ENCODE data around the gene USP26. TPM values are rescaled to one million over a fixed set of nuclear protein-coding genes. Genes with fewer than 3 reads are reported as not detected.
"Not testable (repeated sequence)": the region's sequence is repeated elsewhere in the genome, so short reads cannot be mapped to it uniquely, and the experiment has no call there.

Gene USP26, protein sequence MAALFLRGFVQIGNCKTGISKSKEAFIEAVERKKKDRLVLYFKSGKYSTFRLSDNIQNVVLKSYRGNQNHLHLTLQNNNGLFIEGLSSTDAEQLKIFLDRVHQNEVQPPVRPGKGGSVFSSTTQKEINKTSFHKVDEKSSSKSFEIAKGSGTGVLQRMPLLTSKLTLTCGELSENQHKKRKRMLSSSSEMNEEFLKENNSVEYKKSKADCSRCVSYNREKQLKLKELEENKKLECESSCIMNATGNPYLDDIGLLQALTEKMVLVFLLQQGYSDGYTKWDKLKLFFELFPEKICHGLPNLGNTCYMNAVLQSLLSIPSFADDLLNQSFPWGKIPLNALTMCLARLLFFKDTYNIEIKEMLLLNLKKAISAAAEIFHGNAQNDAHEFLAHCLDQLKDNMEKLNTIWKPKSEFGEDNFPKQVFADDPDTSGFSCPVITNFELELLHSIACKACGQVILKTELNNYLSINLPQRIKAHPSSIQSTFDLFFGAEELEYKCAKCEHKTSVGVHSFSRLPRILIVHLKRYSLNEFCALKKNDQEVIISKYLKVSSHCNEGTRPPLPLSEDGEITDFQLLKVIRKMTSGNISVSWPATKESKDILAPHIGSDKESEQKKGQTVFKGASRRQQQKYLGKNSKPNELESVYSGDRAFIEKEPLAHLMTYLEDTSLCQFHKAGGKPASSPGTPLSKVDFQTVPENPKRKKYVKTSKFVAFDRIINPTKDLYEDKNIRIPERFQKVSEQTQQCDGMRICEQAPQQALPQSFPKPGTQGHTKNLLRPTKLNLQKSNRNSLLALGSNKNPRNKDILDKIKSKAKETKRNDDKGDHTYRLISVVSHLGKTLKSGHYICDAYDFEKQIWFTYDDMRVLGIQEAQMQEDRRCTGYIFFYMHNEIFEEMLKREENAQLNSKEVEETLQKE
- total RNA-seq = not detected in 2 replicates

DNA sequence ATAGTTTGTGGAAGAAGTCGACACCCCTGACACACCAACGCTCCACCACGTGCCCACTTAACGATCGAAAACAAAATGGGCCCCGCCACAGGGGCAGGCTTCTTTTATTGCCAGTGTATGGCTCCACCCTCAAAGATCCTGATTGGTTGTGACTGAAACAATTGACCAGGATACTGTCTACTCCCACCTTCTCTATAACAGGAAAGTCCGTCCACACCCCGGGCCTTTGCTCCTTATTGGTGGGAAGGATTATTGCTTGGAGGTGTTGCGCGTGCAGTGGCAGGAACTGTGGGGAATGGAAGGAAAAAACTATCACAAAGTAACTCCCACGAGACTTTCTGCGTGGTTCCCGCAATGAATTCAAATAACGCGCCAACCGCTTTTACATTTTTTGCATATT, at the start of gene USP26:
USP26 (minus strand) TSS at position 79 of the 400 bp plus-strand sequence. CDS start 68,889 bp downstream, outside the sequence.
- DNase-seq (ENCODE audit: low read depth in 2 of 2) = no peak

DNA sequence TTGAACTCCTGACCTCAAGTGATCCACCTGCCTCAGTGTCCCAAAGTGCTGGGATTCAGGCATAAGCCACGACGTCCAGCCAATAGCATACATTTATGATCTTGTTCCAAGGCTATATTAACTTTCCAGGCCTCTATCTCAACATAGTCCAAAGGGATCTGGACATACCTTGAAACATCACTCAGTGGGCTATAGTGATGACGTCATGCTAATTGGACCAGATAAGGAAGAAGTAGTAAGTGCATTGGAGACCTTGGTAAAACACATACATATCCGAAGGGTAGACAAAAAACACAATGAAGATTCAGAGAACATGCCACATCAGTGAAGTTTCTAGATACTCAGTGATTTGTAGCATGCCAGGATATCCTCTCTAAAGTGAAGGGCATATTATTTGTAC, 37.4 kb upstream of the USP26 start:
- DNase-seq (ENCODE audit: low read depth in 2 of 2) = no peak

- no peak for DNase-seq (ENCODE audit: low read depth in 2 of 2)
Observed at GRCh38 chrX:133120406-133120805, 23.5 kb upstream of the USP26 start.

GRCh38 chrX:133094098-133094731, 2.7 kb downstream of the USP26 start:
- no peak for DNase-seq (ENCODE audit: low read depth in 2 of 2)

GRCh38 chrX:133090236-133090809, 6.6 kb downstream of the USP26 start:
- no peak for DNase-seq (ENCODE audit: low read depth in 2 of 2)

DNA sequence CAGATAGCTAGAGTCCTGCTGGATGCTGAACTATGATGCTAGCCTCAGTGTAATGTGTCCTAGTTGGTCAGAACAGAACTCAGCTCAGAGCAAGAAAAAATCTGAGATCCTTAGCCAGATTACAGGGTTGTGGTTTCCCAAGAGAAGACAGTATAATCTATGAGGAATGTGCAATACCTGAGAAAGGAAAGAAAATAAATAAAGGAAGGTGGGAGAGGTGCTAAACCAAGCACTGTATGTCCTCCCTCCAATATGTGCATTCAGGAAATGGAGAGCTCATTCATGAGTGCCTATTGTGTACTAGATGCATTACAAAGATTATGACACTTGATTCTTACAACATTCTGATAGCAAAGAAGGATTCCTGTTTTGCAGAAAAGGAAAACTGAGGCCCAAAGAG, 7.5 kb downstream of the USP26 start:
- DNase-seq (ENCODE audit: low read depth in 2 of 2) = no peak

DNA sequence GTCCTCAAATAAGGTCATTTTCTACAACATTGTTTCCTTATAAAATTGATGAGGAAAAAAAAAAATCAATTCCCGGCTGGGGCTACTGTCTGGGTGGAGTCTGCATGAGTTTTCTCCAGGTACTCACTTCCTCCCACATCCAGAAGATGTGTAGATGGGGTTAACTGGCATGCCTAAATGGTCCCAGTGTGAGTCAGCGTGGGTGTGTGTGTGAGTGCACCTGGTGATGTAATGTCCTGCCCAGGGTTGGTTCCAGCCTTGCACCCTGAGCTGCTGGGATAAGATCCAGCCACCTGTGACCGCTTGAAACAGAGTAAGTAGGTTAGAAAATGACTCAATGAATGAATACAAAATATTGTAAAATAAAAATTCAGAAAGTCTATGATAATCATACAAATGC, 11.1 kb downstream of the USP26 start:
- DNase-seq (ENCODE audit: low read depth in 2 of 2) = no peak

DNA sequence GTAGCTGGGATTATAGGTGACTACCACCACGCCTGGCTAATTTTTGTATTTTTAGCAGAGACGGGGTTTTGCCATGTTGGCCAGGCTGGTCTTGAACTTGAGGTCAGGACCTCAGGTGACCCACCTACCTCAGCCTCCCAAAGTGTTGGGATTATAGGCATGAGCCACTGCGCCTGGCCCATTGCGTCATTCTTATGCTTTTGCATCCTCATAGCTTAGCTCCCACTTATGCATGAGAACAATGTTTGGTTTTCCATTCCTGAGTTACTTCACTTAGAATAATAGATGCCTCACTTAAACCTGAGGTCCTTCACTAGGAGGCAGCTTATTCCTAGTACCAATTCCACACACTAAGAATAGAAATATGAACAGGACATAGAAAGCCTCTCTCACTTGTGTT, 11.9 kb downstream of the USP26 start:
- DNase-seq (ENCODE audit: low read depth in 2 of 2) = not testable (repeated sequence)

DNA sequence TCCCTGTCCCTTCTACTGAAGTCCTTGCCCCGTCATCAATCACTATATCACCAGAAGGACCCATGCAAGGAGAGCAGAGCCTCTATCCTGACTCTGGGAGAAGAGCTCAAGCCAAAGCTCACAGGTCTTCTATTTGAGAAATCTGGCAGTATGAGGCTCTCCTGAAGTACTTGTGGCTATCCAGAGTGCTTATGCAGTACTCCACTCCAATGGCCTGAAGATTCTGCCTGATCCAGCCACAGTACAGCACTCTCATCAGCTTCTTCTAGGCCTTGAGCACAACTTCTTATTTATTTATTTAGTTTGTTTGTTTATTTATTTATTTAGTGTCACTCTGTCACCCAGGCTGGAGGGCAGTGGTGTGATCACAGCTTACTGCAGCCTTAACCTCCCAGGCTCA, 13.0 kb downstream of the USP26 start:
- no peak for DNase-seq (ENCODE audit: low read depth in 2 of 2)

DNA sequence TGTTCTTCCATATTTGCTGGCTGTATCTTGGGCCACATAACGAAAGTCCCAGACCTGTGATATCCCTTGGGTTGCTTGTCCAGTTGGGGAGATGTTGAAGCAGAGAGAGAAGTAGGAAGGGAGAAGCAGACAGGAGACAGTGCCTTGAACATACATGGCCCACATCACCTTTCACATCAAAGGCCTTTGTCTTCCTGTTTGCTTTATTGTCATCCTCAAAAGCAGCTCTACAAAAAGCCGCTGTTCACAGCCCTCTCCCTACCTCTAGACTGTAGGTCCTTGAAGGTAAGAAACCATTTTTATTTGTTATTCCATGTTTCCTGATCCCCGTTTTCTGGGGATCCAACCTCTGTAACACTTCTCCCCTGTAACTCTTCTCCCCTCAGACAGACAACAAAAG, 14.9 kb downstream of the USP26 start:
- no peak for DNase-seq (ENCODE audit: low read depth in 2 of 2)

GRCh38 chrX:133077856-133078255, 19.1 kb downstream of the USP26 start:
- DNase-seq (ENCODE audit: low read depth in 2 of 2) = not testable (repeated sequence)

- DNase-seq (ENCODE audit: low read depth in 2 of 2) = no peak
Observed at GRCh38 chrX:133072566-133072965, 24.3 kb downstream of the USP26 start.

DNA sequence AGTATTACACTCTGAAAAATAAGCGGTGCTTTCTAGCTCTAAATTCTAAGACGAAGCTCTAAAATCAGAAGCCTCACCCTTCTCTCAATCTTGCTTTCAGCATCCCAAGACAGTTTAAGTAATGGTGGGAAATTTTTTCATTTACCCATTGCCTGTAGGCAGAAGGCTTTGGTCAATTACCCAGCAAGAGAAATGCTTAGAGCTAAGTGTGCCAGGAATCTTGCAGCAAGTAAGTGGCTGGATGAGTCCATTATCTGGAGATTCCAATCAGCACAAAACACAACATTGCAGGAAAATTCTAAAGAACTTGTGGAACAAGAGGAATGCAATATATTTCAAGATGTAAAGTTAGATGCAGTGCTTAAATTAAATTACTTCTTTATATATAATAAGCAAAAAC, 28.4 kb downstream of the USP26 start:
- no peak for DNase-seq (ENCODE audit: low read depth in 2 of 2)

DNA sequence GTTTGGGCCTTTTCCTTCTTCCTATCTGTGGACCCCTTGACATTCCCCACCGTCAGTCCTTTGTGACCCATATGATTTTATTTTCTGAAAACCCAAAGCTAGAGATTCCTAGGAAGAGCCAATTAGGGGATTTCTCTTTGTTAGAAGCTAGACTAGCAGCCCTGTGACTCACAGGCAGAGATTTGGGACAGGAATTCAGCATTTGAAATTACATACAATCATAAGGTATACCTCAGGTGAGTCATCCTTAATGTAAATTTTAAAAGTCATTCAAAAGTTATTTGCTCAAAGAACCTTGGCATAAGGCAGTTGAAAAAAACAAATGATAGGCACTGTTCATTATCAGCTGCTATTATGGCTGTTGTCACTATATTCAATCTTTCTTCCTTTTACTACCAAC, 40.6 kb downstream of the USP26 start:
- DNase-seq (ENCODE audit: low read depth in 2 of 2) = no peak

DNA sequence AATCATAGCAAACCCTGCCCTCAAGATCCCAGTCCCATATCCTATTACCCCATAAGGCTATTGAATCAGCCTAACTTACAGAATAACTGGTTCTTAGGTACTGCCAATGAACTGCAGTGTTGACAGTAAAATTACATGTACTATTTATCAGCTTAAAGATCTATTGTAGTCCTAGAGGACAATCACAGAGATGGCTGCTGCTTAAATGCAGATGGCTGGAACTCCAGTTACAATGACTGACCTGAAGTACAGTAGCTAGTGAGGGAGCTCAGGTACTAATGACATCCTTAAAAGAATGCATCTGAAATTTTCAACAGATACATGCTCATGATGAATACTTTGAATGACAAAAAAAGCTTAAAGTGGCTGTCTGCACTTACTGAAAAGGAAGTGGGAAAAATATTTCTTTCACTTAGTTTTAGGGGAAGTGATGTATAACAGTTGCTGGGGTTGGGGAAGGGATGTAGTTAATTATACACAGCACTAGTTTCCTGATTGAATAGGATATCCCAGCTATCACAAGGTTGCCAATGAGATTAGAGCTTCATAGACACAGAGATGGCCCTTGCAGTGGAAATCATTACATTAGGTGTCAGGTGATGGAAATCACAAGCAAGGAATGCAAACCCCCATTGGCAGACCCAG, 42.0 kb downstream of the USP26 start:
- no peak for DNase-seq (ENCODE audit: low read depth in 2 of 2)

GRCh38 chrX:133053861-133054598, 42.9 kb downstream of the USP26 start:
- no peak for DNase-seq (ENCODE audit: low read depth in 2 of 2)

- DNase-seq (ENCODE audit: low read depth in 2 of 2) = no peak
Observed at GRCh38 chrX:133048751-133049150, 48.2 kb downstream of the USP26 start.

GRCh38 chrX:133046601-133047000, 50.3 kb downstream of the USP26 start:
- no peak for DNase-seq (ENCODE audit: low read depth in 2 of 2)

DNA sequence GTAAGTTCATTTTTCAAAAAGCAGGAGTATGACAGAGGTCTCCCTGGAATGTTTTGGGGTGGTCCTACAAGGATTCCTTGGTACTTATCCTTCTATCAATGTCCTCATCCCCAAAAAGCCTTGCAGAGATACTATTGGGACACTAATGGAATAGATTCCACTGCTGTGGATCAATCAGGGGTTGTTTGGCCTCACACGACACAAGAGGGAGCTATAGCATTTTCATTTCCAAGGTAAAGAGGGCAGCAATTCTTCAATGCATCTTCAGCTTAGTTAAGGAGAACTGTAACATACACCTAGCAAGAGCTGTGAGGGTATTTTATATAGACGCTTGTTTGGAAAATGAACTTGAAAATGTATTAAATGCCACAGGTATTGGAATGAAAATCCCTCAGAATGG, 50.9 kb downstream of the USP26 start:
- no peak for DNase-seq (ENCODE audit: low read depth in 2 of 2)

DNA sequence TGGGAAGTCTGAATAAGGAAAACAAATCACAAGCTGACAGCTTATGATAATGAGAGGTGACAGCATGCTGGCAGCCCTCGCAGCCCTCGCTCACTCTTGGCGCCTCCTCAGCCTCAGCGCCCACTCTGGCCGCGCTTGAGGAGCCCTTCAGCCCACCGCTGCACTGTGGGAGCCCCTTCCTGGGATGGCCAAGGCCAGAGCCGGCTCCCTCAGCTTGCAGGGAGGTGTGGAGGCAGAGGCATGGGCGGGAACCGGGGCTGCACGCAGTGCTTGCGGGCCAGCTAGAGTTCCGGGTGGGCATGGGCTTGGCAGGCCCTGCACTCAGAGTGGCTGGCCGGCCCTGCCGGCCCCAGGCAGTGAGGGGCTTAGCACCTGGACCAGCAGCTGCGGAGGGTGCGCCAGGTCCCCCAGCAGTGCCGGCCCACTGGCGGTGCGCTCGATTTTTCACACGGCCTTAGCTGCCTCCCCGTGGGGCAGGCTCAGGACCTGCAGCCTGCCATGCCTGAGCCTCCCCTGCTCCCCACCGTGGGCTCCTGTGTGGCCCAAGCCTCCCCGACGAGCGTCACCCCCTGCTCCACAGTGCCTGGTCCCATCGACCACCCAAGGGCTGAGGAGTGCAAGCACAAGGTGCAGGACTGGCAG, 52.6 kb downstream of the USP26 start:
- DNase-seq (ENCODE audit: low read depth in 2 of 2) = not testable (repeated sequence)
